NCI-H526 (cell line): Measurements from ENCODE around the gene RNF14.

Experiments used
- DNase-seq, 2 experiments: peaks; one replicate each; lab custom pipeline; 2025; lab: John Stamatoyannopoulos, UW

RNF14 gene

DNA sequence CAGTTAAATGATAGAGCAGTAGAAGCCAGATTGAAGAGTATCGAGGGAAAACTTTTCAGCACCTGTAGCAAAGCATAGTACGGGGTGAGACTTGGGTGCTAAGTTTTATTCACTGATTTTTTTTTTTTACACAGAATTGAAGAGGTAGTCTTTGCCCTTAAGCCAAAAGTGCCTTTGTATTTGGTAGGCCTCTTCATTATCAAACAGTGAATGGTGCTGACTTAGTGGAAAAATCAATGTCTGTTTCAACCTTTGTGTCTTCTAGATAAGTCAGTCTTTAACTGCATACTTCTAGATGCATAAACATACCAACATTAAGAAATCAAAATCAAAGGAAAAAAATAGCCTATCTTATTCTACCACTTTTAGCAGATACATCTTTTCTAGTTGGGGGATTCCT lies 13.7 kb downstream of the RNF14 start:
- DNase-seq = no peak

DNA sequence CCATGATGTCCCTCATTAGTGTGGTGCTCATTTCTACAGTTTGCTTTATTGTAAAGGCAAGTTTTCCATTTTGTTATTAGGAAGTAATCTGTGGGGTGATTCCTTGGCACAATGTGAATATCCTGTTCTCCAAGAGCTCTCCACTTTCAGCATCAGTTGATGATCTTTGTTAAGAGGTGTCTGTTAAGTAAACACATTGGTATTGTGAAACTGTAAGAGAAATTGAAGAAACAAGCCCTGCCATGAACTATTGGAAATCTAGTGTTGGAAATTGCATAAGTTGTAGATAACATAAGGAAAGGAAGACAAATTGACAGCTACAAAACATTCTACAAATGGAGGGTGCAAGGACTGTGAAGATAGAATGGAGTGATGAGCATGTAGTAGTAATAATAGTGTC lies 17.2 kb downstream of the RNF14 start:
- no peak for DNase-seq

DNA sequence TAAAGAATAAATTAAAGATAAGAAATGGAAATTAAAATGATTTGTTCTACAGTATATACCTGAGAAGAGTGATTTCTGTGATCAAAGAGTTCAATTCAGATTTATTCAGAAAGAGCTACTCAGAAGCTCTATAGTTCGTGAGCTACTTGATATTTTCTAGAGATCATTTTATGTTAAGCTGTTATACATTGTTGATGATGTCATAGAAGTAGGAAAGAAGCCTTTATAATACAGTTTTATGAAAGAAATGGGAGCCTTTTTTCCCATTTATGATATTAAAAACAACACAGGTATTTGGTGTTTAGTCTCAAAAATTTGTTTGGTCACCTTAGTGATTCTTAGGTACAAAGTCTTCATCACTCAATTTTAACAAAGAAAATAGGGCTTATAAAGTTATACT lies 20.8 kb downstream of the RNF14 start:
- DNase-seq = no peak

DNA sequence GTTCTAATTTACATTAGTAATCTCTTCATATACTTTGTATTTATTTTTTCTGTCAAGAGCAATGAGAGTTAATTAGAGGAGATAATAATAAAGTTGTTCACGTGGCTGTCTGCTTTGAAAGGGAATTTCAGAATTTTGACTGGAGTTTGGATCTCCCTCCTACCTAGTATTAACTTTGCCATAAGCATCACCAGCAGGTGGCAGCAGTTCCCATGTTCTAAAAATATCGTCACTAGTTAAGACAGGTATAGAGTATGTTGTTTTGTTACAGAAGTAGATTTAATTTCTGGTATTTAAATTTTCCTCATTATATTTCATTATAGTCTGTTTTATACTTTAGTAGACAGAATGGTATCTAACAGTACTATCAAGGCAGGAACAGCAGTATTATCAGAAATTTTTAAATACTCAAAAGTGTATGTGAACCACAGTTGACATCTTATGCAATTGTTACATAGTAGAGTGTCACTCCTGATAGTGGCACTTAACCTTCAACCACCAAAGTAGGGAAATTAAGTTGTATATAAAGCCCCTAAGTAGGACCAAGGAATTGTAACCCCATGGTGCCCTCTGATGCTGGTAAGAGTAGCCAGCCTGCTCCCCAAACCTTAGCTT lies 23.6 kb downstream of the RNF14 start:
- DNase-seq = peak; percentile 46 to 76

DNA sequence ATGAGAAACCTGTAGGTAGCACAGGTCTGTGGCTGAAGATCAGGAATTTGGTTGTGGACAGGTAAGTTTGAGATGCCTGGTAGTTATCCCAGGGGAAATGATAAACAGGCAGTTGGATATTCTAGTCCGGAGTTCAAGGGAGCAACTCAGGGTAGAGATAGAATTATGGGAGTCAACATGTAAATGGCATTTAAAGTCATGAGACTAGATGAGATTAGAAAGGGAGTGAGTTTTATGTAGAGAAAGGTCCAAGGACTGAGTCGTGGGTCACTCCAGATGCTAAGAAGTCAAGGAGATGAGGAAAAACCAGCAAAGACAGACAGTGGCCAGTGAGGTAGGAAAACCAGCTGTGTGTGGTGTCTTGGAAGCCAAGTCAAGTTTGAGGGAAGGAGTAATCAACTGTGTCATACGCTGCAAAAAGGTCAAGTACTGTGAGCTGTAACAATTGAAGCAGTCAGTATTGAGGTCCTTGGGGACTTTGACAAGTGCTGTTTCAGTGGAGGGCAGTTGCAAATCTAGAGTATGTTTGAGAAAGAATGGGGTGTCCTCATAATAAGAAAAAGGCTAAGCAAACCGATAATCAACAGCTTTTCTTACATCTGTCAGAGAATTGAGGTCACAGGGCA lies 25.7 kb downstream of the RNF14 start:
- no peak for DNase-seq

DNA sequence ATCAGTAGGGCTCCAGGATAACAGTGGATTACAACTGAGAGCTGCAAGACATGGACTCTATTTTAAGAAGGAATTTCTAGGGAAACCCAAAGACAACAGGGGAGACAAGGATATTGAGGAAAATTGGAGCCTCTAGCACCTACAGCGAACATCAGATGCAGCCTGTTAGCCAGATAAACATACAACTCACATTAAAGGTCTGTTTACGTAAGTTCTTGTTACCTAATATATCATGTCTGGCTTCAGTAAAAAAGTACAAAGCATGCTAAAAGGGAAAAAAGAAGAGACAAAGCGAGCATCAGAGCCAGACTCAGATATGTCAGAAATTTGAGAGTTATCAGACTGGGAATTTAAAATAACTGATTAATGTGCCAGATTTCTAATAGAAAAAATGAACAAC lies 26.8 kb downstream of the RNF14 start:
- DNase-seq = no peak

DNA sequence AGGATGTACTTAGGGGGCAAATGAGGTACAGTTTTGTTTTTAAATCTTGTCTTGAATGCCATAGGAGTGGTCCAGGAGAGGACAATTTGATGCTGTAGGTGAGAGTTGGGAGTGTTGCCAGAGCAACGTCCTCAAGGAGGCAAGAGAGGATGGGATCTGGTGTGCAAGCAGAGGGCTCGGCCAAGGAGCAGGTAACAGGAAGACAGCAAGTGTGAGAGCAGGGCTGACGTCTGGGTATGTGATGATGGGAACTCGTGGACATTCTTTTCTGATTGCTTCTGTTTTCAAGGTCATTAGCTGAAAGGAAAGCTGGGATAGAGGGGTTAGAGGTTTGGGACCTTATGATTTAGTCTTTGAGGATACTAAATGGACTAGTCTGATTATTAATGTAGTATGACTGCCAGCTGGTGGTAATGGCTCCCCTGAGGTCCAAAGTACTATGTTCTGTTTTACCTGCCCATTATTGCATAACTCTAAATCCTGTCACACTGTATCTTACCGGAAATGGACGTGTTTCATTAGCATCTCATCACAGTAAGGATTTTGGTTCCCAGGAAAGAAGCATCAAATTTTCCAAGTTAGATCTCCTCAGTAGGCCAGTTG lies 28.6 kb downstream of the RNF14 start:
- no peak for DNase-seq

DNA sequence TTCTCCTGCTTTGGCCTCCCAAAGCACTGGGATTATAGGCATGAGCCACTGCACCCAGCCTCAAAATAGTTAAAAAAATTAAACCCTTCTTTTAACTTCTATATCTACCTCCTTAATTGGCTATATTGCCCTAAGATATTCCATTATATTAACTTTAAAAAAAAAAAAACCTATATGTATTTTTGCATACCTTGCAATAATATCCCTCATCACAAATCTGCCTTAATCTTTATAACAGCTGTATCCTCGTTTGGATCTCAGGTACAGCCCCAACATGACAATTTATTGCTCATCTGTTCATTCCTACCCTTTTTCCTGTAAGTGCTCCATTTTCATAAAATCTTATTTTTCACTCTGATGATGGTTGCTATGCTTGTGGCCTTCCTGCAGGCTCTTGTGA lies 31.3 kb downstream of the RNF14 start:
- no peak for DNase-seq

DNA sequence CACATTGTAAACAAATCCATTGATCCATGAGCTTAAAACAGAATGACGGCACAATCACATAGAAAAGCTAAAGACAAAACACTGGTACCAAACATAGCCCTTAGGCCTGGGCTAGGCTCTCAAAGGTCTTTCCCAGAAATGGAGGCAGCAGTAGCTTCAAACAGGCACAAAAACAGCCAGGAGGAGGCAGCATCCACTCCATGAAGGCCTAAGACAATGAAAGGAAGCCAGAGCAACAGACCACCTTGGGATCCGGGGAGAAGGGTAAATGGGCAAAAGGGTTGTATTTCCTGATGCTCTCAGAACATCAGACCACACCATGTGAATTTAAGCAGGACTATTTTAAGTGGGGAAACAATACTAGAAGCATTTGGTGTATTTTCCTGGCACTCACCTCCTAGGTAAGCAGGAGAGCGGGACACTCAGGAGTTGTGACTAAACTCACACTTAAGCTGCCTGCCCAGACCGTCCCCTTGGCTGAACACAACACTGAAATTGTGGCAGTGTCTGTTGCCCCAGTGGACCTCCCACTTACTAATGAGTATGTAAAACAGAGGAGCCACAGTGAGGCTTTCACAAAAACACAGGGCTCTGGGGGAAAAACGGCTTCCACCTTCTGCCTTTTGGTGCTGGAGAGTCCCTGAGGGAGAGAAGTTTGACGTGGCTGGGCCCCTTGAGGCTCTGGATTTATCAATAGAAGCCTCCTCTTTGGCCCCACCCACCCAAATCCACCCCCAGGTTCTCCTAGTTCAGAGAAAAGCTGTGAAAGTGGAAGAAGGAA lies 32.0 kb downstream of the RNF14 start:
- DNase-seq = peak in 1 of 2 experiments; percentile 36

DNA sequence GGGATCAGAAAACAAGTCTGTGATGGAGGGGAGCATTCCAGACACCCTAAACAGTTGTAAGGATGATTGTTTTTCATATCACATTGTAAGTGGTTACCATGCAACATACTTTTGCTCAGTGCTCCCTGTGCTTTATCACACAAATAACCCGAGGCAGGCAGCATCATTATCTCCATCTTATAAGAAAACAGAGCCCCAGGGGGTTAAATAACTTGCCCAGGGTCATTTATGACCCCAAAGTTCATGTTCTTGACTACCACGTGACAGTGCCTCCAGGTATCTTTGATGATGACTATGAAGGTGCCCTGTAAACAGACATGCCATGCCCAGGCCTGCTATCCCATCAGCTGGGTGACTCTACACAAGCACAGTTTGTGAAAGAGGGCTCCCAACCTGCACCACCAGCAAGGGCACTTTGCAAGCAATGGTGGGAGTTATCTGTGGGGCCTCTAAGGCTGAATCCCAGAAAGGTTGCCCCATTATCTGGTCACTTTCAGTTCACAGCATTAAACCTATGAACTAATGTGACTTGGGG lies 34.4 kb downstream of the RNF14 start:
- DNase-seq = no peak

DNA sequence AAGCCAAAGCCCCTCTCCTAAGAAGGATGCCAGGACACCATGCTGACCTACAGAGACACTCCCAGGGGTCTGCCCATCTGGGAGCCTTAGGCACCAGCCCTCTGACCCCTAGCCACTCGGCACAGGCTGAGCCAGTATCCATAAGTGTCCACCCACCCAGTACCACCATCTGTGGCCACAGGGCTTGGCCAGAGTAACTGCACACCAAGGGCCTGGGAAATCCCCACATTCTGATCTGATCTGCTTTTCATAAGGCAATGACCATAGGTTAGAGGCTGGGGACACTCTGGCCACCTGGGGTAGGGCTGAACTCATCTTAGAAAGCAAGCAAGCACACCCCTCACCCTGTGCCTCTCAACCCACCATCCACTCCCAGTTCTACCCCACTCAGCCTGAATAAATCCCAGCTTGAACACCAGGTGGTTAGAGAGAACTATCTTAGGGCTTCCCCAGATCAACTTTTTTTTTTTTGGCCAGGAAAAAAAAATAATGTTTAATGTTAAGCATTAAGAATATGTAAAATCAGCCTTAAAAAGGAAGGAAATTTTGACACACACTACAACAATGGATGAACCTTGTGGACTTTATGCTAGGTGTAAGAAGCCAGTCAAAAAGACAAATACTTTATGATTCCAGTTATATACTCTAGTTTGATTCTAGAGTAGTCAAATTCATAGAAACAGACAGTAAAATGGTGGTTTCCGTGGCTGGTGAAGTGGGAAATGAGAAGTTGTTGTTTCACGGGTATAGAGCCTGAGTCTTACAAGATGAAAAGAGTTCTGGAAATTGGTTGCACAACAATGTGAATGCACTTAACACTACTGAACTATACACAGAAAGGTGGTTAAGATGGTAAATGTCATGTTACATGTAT lies 37.7 kb downstream of the RNF14 start:
- DNase-seq = no peak

DNA sequence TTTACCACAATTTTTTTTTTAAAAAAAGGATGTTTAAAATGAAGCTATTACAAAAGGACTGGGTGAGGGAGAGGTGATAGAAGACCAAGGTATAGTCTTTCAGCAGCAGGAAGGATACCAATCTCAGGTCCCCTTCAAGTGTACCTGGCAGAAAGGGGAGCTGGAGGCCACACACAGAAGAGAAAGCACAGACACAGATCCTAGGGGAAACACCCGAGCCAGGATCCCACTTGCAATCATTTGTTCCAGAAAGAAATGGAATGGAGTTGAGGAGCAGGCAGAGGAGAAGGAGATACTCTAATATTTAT lies 38.3 kb downstream of the RNF14 start:
- DNase-seq = no peak

DNA sequence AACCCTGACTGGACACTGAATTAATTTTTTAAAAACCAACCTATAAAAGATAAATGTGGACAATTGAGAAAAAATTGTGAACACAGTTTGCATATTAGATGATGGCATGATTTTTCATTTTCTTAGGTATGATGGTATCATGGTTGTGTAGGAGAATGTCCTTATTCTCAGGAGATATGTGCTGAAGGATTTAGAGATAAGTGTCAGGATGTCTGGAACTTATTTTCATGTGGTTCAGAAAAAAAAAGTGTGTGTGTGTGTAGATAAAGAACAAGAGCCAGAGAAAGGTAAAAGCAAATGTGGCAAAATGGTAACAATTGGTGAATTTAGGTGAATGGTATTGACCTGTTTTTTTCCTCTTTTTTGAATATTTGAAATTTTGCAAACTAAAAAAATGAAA lies 39.9 kb downstream of the RNF14 start:
- no peak for DNase-seq

DNA sequence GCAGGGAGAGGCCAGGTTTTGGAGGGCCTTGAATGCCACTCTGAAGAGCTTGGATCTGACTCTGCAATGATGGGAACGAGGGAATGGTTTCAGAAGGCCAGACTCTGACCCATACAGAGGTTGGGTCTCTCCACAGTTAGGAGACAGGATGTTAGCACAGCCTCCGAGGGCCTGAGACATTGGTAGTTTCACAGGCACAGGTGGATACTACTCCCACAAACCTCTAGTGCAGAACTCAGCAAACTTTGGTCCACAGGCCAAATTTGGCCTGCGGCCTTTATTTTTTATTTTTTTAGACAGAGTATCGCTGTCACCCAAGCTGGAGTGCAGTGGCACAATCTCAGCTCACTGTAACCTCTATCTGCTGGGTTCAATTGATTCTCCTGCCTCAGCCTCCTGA lies 41.0 kb downstream of the RNF14 start:
- no peak for DNase-seq

DNA sequence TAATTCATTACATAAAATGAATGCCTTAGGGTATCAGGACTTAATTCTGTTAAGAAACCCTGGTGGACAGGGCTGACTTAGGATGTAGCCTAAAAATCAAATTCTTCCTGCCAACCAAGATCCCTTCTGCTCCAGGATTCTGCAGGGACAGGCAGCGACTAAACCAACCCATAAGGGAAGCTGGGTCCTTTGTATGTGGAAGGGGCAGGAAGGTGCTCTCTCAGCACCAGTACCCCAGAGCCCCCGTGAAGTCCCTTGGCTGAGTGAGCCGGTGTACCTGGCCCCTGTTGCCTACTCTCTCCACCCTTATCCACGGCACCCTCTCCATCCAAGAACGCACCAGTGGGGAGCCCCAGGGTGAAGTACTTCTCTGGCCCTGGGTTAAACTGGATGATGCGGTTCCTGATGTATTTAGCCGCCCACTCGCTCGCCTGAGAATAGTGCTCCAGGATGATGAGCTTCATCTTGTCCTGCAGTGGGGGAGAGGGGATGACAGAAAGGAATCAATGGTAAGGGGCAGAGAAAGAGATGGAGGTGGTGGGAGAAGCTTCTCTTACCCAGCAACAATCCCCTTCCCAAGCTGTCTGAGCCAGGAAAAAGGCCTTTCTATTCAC lies 42.8 kb downstream of the RNF14 start:
- no peak for DNase-seq

DNA sequence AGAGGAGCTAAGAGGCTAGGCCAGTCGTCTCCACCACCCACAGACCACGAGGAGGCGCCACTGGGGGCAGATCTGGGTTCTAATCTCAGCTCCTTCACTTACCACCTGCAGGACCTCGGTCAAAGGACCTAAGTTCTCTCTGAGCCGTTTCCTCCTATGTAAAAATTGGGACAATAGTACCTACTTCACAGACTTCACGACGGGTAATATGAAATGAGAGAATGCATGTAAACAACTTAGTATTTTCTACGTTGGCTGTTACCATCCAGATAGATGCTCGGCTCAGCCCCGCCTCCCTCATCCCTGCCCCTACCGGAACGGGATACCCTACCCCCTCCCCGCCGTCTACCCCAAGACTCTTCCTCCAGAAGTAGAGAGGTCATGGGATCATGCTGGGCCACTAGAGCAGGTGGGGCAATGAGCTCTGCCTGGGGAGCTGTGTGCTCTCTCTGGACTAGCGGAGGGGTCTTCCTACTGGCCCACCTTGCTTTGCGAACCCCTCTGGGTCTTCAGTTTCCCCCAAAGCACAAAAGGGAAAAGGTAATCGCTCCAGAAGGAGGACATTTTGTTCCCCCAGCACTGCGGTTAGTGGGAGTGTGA lies 43.4 kb downstream of the RNF14 start:
- peak; percentile 29 to 74 for DNase-seq

DNA sequence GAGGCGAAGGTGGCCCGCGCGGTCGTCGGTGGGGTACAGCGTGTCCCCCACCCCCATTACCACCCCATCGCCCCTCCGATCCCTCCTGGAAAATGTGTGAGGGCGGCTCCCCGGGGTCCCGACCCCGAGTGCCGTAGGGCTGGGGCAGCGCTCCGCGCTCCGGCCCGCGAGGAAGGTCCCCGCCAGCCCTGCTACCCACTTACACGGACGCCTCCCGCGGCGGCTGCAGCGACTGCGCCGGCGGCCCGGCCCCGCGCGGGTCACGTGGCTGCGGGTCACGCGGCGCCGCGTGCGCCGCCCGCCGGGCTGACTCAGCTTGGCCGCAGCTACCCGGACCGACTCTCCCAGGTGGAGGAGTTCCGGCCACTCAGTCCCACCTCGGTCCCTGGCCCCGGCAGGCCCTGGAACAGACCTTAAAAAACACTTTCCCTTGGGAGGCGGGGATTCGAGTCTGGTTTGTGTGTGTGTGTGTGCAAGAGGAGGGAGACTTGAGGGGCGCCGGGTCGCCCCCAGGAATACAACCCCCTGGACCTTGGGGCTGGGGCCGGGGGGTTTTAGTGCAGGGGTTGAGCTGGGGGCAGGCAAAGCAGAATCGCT lies 44.0 kb downstream of the RNF14 start, which contains the start of gene GNPDA1:
Gene GNPDA1 (minus strand): TSS at position 236 of the 597 bp plus-strand sequence. CDS start 992 bp downstream, outside the sequence.
- DNase-seq = peak; percentile 15 to 86

DNA sequence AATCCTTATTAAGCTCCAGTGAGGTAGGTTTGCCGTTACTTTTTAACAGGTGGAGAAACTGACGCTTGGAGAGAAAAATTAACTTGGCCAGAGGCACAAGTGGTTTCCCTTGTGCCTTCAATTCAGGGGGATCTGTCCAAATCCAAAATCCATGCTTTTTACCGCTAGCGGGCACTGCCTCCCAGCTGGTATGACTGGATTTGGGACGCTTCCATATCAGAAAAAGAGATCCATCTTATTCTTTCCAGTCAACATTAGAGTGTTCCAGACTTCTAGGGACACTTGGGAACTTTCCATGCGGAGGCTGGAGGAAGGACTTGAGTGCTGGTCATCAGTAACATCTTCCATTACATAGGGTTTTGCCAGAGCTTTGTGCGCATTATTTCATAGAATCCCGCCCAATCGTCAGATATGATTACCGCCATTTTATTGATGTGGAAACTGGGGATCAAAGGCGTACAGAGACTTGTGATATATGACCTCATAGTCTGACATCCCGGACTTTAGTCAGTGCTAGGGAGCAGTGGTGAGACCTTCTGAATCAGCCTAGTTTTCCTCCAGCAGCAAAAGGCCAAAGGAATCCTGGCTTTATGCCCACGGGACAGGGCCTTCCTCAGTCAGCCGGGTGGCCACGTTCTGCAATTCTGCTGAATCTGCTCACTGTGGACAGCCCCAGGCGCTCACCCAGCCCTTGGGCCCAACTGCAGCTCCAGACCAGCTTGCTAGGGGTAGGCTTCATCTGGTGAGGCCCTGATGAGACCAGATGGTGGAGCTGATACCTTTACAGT lies 45.0 kb downstream of the RNF14 start:
- DNase-seq = no peak

DNA sequence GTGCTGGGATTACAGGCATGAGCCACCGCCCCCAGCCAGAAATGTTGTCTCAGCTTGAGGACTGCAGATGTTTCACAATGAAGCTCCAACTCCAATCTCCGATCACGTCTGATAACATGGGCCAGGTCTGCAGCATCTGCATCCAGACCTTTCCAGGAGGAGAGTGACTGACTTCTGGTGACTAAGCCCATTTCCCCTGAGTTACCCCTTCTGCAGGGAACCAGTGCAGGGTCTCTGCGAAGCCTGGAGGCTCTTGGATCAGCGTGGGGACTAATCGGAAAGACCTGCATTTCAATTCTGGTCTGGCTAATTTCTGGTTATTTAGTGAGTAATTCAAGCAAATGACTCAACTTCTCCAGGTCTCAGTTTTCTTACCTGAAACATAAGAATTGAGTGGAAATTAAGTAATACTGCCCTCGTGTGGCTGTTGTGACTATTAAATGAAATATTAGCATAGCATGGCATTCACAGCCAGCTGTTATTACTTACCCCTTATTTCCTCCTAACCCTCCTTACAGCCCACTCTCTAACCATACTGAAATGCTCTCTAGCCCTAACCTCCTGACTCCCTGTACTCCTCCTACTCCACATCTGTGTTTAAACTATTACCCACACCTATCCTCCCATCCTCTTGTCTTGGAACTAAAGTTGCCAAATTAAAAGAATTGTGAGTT lies 46.1 kb downstream of the RNF14 start:
- DNase-seq = peak; percentile 27 to 70
